GM19438 (cell line): ENCODE data around the gene PHACTR1.

Experiments
- ATAC-seq: cut with Tn5 transposase; IDR thresholded peaks from one replicate; pipeline ENCODE4 v1.9.1; 2021; ENCODE audit warnings: low read depth; ENCODE audit not compliant: unreplicated experiment

Gene PHACTR1

GRCh38 chr6:13215390-13215789, 498.8 kb downstream of the PHACTR1 start:
- ATAC-seq, result no peak

- no peak for ATAC-seq
Measured at GRCh38 chr6:13216236-13217014, 499.9 kb downstream of the PHACTR1 start.

GRCh38 chr6:13217206-13217905, 500.8 kb downstream of the PHACTR1 start:
- no peak for ATAC-seq

DNA sequence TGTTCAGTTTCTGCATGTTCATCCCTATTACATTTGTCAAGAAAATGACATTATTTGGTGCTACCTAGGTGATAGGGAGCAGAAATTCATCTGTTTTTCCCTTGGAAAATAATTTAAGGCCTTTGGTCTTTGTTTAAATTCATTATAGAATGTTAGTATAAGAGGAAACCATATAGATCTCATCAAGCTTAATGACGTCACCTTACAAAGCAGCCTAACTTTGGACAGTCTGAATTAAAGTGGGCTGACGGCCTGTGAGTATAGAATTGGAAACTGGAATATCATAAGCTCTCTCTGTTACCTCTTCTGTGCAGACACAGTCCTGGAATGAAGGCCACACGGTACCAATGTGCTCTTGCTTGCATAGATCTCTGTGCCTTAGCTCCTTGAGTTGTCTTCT, 503.7 kb downstream of the PHACTR1 start:
- ATAC-seq, result no peak

GRCh38 chr6:13222048-13222447, 505.5 kb downstream of the PHACTR1 start:
- no peak for ATAC-seq

DNA sequence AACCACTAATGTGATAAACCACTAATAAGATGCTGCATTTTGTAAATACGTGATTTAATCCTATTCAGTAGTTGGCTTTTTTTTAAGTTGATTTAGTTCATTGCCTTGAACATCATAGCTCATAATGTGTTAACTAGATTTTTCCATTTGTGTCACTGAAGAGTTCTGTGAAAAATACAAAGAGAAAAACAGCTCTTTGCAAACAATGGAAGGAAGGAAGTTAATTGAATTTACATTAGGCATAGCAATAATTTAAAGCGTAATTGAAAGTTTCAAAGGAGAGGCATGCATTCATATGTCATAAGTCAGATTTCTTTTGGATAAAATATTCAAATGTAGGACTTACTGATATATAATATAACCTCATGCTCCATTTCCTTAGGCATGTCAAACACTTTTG, 509.5 kb downstream of the PHACTR1 start:
- ATAC-seq, result no peak

DNA sequence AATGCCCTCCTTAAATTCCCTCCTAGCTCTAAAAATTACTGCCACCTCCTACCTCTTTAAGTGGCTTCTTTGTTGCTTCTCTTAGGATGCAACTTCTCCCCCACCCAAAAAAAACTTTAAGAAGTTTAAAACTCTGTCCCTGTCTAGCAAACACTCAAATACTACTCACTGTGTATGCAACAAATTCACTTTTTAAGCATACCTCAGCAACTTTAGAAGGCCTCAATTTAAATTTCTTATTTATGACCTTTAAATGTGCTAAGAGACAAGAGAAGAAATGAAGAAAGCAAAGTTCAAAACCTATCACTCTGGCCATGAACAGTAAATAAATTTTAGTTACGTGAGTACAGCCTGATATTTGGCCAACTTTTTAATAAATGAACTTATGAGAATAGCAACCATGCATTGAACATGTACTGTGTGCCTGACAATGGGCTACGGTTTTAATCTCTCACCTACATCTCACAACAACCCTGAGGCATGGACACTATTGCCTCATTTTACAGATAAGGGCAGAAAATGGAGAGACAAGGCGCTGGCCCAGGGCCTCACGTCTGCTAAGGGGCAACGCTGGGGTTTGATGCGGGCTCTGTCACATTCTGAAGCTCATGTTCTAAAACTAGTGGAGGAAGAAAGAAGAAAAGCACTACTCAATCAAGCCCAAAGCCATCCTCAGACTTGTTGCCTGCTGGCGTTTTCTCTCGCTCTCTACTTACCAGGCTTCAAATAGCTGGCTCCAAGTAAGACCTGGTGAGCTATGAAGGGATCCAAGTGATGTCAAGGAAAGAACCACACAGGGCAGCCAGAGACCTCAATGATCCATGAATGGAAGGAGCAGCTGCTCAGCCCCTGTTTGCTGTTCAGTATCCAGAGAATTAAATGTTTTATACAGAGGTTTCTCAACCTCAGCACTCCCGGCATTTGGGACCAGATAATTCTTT, 512.0 kb downstream of the PHACTR1 start:
- no peak for ATAC-seq

DNA sequence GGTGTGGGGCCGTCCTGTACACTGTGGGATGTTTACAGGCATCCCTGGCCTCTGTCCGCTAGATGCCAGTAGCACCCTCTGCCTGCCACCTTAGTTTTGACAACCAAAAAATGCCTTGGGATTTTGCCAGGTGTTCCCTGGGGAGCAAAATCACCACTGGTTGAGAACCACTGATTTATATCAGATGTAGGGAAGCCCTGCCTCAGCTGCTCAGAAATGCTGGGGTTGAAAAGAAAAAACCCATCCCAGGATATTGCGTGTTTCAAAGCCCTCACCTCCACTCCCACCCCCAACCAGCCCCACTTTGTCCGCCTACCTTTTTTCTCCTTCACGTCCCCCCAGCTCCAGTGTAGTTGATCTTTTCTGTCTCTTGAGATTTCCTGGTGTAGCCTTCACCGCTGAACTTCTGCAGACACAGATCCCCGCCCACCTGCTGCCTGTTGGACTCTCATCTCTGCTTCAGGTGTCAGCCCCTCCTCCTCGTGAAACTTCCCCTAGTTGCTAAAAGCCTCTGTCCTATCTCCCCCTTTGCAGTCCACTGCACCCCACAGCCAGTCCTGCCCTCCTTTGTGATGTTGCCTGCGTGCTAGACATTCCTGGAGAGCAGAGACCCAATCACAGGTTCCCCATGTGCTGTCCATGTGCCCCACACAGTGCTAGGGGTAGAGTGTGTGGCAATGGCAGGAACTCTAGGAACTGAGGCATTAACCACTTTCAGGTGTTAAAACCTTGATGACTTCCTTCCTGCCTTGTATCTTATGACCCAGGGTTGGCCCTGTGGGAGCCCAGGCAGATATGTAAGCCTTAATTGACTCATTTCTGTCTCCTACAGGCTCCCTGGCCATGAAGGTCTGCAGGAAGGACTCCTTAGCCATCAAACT, 512.9 kb downstream of the PHACTR1 start:
- ATAC-seq, result peak; percentile 88

DNA sequence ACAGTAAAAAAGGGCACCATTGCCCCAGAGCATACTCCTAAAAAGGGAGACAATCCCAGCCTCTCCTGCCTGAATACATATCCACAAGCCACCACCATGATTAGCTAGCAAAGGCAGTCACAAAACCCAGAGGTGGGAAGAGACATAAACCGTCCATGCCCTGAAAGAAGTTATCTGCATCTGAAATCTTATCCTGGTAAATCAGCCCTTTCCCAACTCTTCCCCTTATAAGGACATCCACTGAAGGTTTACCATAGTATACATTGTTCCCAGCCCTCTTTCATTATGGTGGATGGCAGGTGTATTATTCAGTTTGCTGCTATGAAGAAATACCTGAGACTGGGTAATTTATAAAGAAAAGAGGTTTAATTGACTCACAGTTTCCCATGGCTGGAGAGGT, 516.5 kb downstream of the PHACTR1 start:
- ATAC-seq, result no peak

GRCh38 chr6:13234130-13234529, 517.6 kb downstream of the PHACTR1 start:
- ATAC-seq, result no peak

DNA sequence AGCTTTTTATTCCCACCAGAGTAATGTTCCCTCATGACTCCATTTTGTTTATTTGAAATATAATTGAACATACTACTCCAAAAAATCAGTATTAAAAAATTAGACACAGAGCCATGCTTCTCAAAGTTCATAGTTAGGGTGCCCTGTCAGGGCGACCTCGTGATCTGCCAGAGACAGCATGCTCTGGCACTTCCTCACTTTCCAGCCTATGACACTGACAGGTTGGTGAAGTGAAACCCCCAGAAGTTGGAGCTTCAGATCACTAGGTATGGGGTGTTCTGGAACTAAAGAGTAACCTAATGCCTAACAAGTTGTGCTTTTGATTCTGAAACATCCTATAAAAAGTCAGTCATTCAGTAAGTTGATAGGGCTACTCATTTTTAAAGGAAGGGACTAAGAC, 518.8 kb downstream of the PHACTR1 start:
- no peak for ATAC-seq

DNA sequence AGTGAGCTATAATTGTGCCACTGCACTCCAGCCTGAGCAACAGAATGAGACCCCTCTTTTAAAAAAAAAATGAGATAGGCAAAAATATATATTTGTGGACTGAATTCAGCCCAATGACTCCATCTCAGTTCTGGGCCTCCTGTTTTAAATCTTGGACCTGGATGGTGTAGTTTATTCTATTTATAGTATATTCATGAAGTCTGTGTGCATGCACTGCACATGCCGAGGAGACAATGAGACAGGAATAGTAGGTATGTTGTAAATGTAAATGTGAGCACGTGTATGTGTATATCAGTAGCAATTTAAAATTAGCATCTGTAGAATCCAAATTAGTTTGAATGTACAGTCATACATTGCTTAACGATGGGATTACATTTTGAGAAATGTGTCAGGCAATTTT, 520.8 kb downstream of the PHACTR1 start:
- no peak for ATAC-seq

DNA sequence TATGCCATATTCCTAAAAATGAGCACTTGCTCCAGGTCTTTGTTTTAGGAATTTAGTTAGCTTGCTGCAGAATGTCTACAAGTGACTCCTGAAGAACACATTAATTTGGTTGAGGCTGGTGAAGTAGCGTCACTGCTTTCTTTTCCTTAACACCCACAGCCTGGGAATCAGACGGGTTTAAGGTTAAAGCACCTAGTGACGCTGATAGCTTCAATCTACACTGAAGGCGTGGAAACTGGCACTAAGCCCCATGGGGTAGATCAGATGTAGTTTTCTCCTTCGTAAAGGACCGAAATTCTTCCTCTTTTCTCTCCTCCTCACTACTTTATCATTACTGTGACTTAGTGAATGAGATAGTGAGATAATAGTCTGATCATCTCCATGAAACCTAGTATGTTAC, 521.5 kb downstream of the PHACTR1 start:
- no peak for ATAC-seq

DNA sequence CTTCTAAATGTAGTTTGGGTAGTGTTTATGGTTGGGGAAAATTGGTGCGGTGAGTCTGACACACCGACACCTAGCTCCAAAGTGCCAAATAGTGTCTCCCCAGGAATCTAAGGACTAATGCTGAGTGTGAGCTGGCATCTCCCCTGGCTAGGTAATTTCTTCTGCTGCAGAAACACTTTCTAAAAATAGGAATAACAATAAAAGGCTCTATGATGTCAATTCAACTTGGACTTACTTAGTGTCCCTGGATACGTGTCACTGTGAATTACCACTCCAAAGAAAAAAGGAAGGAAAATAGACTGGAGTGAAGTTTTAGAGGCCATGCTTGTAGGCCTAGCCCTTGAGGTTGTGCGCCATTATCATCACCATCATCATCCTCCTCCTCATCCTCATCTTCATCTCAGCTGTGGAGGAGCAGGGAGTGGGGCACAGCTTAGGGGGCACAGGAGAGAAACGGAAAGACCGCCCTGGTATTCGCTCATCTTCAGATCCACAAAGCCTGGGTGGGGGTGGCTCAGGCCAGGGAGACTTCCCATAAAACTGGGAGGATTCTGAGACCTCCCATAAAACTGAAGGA, 522.2 kb downstream of the PHACTR1 start:
- no peak for ATAC-seq

GRCh38 chr6:13239530-13240455, 523.2 kb downstream of the PHACTR1 start:
- no peak for ATAC-seq

DNA sequence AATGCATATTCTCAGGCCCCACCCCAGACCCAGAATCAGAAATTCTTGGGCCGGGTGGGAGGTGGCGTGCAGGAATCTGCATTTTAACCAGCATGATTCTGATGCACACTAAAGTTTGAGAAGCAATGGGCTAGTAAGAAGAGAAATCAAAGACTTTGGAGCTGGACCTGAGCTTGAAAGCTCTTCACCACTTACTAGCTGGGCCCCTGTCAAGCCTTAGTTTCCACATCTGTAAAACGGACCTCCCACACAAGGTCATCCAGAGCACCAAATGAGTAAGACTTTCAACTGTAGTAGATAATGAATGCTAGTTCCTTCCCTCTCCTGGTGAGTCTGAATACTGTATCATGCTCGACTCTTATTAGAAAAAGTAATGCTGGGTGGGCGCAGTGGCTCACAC, 524.8 kb downstream of the PHACTR1 start:
- no peak for ATAC-seq

- ATAC-seq, result no peak
Measured at GRCh38 chr6:13242178-13242577, 525.6 kb downstream of the PHACTR1 start.

DNA sequence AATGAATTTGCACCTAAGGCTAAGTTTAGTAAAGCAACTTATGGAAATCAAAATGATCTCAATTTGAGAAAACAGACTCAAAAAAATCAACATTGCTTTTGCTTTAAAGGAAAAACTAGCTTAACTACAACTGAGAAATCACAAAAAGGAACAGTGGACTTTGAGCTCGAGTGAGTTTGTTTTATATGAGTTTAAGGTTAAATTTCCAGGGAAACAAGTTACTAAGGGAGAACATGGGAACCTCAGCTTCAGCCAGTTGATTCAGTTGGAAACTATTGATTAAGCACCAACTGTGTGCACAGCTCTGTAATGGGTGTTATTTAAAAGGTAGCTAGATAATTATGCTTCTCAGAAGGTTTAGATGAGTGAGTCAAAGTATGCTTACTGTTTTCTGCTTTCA, 526.0 kb downstream of the PHACTR1 start:
- ATAC-seq, result no peak

- ATAC-seq, result no peak
Measured at GRCh38 chr6:13243033-13243432, 526.5 kb downstream of the PHACTR1 start.
